HG02840 (cell line): ENCODE measurements around the gene GAS6.

Experiments
- ATAC-seq: cut with Tn5 transposase; IDR thresholded peaks from one replicate; pipeline ENCODE4 v1.9.1; 2021; ENCODE audit warnings: mild to moderate bottlenecking, moderate library complexity, moderate number of reproducible peaks; ENCODE audit not compliant: unreplicated experiment, low FRiP score

The GAS6 gene

GRCh38 chr13:113888701-113889330 is 24.9 kb upstream of the GAS6 start:
- ATAC-seq: no peak

GRCh38 chr13:113887700-113888201 is 23.9 kb upstream of the GAS6 start:
- ATAC-seq: no peak

- ATAC-seq: no peak
These were observed 22.8 kb upstream of the GAS6 start for GRCh38 chr13:113886561-113887112.

GRCh38 chr13:113884821-113885220 is 20.9 kb upstream of the GAS6 start:
- no peak for ATAC-seq

GRCh38 chr13:113883921-113884804 is 20.3 kb upstream of the GAS6 start:
- ATAC-seq: no peak

- ATAC-seq: no peak
These were observed 19.5 kb upstream of the GAS6 start for GRCh38 chr13:113883314-113883811.

- ATAC-seq: no peak
These were observed 18.8 kb upstream of the GAS6 start for GRCh38 chr13:113882716-113883115.

- ATAC-seq: no peak
These were observed 18.4 kb upstream of the GAS6 start for GRCh38 chr13:113882267-113882630.

GRCh38 chr13:113881614-113882266 is 17.9 kb upstream of the GAS6 start:
- ATAC-seq: no peak

GRCh38 chr13:113880651-113881611 is 17.1 kb upstream of the GAS6 start:
- ATAC-seq: no peak

GRCh38 chr13:113879494-113880360 is 15.9 kb upstream of the GAS6 start:
- no peak for ATAC-seq

GRCh38 chr13:113879017-113879416 is 15.1 kb upstream of the GAS6 start:
- no peak for ATAC-seq

- ATAC-seq: no peak
These were observed 13.5 kb upstream of the GAS6 start for GRCh38 chr13:113877149-113877990.

- ATAC-seq: no peak
These were observed 12.7 kb upstream of the GAS6 start for GRCh38 chr13:113876346-113877148.

GRCh38 chr13:113875837-113876281 is 12.0 kb upstream of the GAS6 start:
- ATAC-seq: no peak

- ATAC-seq: no peak
These were observed 11.5 kb upstream of the GAS6 start for GRCh38 chr13:113875429-113875815.
